B cell (primary cell): ENCODE results near the gene LIN54.

Experiments used
- CTCF ChIP-seq: fragments of 200-600 bp; IDR thresholded peaks from one replicate; pipeline ENCODE4 v1.8.0; 2022; ENCODE audit warnings: antibody characterized with exemption, mild to moderate bottlenecking
- EZH2 ChIP-seq: IDR thresholded peaks from 2 replicates; pipeline ENCODE4 v1.6.1; 2012; ENCODE audit warnings: borderline replicate concordance, low read depth, mild to moderate bottlenecking, moderate library complexity, low read length; ENCODE audit not compliant: insufficient read depth, poor library complexity, severe bottlenecking

DNA sequence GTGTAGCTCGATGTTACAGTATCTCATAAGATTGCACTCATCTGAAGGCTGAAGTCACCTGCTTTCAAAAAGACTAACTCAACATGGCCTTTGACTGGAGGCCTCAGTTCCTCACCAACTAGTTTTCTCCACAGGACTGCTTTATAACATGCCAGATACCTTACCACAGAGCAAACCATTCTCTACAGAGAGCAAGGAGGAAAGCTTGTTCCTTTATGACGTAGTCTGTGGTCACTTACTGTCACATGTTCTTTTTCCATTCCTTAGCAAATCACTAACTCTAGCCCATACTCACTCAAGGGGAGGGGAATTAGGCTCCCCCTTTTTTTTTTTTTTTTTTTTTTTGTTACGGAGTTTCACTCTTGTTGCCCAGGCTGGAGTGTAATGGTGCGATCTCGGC lies 106.9 kb downstream of the LIN54 start:
- TF ChIP-seq CTCF (no peak), EZH2 (no peak)
